Muscle of leg (tissue), 11 donors: Measurements from ENCODE around the gene PIBF1. TPM values are rescaled to one million over a fixed set of nuclear protein-coding genes. Genes with fewer than 3 reads are reported as not detected.

Source experiments
- DNase-seq: peaks from one replicate; pipeline ENCODE4 v3.0.0; 2013
- H3K27ac ChIP-seq: one replicate; pipeline ENCODE4 v1.5.1; 2013; ENCODE audit warnings: mild to moderate bottlenecking, low read length, control low read depth
- H3K27me3 ChIP-seq: one replicate; pipeline ENCODE4 v1.6.1; 2013; ENCODE audit warnings: low read length; ENCODE audit not compliant: control insufficient read depth, insufficient read depth
- H3K36me3 ChIP-seq: one replicate; pipeline ENCODE4 v1.6.1; 2013; ENCODE audit warnings: low read length; ENCODE audit not compliant: control insufficient read depth, insufficient read depth
- H3K4me1 ChIP-seq: one replicate; pipeline ENCODE4 v1.6.1; 2013; ENCODE audit warnings: low read length; ENCODE audit not compliant: control insufficient read depth, insufficient read depth
- H3K4me3 ChIP-seq: one replicate; pipeline ENCODE4 v1.5.1; 2013; ENCODE audit warnings: low read length, control low read depth
- H3K9me3 ChIP-seq: replicated peaks from 2 replicates; pipeline ENCODE4 v1.6.1; 2013; ENCODE audit warnings: low read depth, low read length; ENCODE audit not compliant: control insufficient read depth
- WGBS: methylation state at CpG from one replicate; pipeline ENCODE4 v1.1.5; 2013; ENCODE audit warnings: missing lambda C conversion rate; ENCODE audit not compliant: insufficient coverage; 5-methylcytosine and 5-hydroxymethylcytosine counted together
- polyA plus RNA-seq, 8 donors: library from polyadenylated mRNA; unstranded; fragments of 120-200 nt; gene quantifications; one replicate each; pipeline versions ENCODE4 v1.2.1 to v1.2.3, GENCODE V29; 2013; ENCODE audit warnings: inconsistent platforms in 1 of 8, low replicate concordance in 1 of 8; ENCODE audit not compliant: insufficient read length in 8 of 8, insufficient read depth in 1 of 8
- total RNA-seq: library from RNA; stranded (reverse); fragments of 120-200 nt; gene quantifications from one replicate; pipeline ENCODE4 v1.2.4, GENCODE V29; 2013

PIBF1 gene
- total and polyA plus RNA-seq, 9 donors, result 17.1 to 29.4 (median 23.8) TPM

- peaks cover 8% of the 10 kb centered on the region for H3K27me3 ChIP-seq
- H3K36me3 ChIP-seq, result peaks cover 10% of the 10 kb centered on the region
- H3K4me1 ChIP-seq, result no peaks in the 10 kb centered on the region
- no peak for DNase-seq
- H3K27ac ChIP-seq, result no peak overlapping the region
- no peak overlapping the region for H3K4me3 ChIP-seq
- H3K9me3 ChIP-seq, result no peaks in the 10 kb centered on the region
- WGBS, result no CpG with 5 or more reads among the region's 3 CpGs
Observed at GRCh38 chr13:73063166-73063565, 281.2 kb downstream of the PIBF1 start.

- Histone ChIP-seq H3K27ac (no peak overlapping the region), H3K36me3 (peaks cover 10% of the 10 kb centered on the region), H3K4me3 (no peak overlapping the region), H3K27me3 (peaks cover 4% of the 10 kb centered on the region), H3K4me1 (no peaks in the 10 kb centered on the region), H3K9me3 (no peaks in the 10 kb centered on the region)
- DNase-seq, result peak; percentile 66
- no CpG with 5 or more reads among the region's 2 CpGs for whole genome bisulfite sequencing
Observed at GRCh38 chr13:73065036-73065435, 283.1 kb downstream of the PIBF1 start.

GRCh38 chr13:73065665-73066340 lies 283.9 kb downstream of the PIBF1 start:
- Histone ChIP-seq H3K4me3 (no peak overlapping the region), H3K36me3 (peaks cover 10% of the 10 kb centered on the region), H3K27me3 (no peaks in the 10 kb centered on the region), H3K4me1 (no peaks in the 10 kb centered on the region), H3K27ac (no peak overlapping the region), H3K9me3 (no peaks in the 10 kb centered on the region)
- DNase-seq, result no peak
- 90% methylated on average over 2 of the region's 7 CpGs for WGBS

Other genes with a start within 250 kb of the PIBF1 start
- gene MZT1, start 54.5 kb upstream of the PIBF1 start, total RNA-seq, result 10.1 TPM
- 10 to 100 TPM; 22.3 to 31.5 (median 26.8) TPM for gene MZT1, start 54.5 kb upstream of the PIBF1 start, polyA plus RNA-seq
- gene BORA, start 54.2 kb upstream of the PIBF1 start, total RNA-seq, result 3.7 TPM
- gene BORA, start 54.2 kb upstream of the PIBF1 start, polyA plus RNA-seq, result 1 to 10 TPM; 3.5 to 5.3 (median 4.5) TPM
- gene DIS3, start 233 bp upstream of the PIBF1 start, total RNA-seq, result 20.6 TPM
- 10 to 100 TPM; 10.7 to 21.8 (median 18.9) TPM for gene DIS3, start 233 bp upstream of the PIBF1 start, polyA plus RNA-seq